SKM-1 treated with dmso at 0.1 percent for 144 hours (cell line): Measurements from ENCODE around the gene KIF9.
A peak's percentile ranks its signal among the peaks of the same experiment; 100 is the strongest.
"Not testable (repeated sequence)": the region's sequence is repeated elsewhere in the genome, so short reads cannot be mapped to it uniquely, and the experiment has no call there.

Experiments
- DNase-seq: peaks from one replicate; lab custom pipeline; 2025; ENCODE audit not compliant: unreplicated experiment; lab: John Stamatoyannopoulos, UW

Gene KIF9

DNA sequence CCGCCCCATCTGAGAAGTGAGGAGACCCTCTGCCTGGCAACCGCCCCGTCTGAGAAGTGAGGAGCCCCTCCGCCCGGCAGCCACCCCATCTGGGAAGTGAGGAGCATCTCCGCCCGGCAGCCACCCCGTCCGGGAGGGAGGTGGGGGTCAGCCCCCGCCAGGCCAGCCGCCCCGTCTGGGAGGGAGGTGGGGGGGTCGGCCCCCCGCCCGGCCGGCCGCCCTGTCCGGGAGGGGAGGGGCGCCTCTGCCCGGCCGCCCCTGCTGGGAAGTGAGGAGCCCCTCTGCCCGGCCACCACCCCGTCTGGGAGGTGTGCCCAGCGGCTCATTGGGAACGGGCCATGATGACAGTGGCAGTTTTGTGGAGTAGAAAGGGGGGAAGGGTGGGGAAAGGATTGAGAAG lies 26.3 kb downstream of the KIF9 start:
- DNase-seq = not testable (repeated sequence)

GRCh38 chr3:47251689-47252088 lies 30.9 kb downstream of the KIF9 start:
- DNase-seq = no peak

- not testable (repeated sequence) for DNase-seq
Measured at GRCh38 chr3:47251085-47251484, 31.5 kb downstream of the KIF9 start.

DNA sequence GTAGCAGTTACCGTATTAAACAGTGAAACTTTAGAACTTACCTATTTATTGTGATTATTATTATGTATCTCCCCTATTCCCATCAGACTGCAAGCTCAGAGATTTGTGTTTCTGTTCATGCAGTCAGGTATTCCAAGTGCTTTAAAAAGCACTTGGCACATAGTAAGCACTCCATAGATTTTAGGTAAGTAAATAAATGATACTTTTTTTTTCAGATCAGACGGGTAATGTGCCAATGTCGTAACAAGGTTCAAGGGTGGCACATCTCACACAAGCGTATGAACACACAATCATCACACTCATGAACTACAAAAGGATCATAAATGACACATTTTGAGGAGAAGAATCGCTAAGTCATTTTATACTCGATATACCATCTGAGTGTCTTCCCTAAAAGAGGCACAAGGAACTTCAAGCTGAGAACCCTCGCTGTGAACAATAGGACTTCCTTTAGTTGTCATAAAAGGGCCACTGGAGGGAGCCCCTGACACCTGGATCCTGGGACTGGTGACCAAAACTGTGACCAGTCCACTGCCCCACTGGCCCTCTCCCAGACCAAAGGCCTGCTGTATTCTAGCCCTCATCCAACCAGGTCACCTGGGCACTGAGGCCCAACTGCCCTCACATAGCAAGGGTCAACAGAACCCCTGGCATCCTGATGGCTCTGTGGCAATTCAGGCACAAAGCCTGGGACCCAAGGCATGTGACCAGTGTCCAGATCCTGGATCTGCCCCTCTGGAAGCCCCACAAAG lies 32.1 kb downstream of the KIF9 start:
- DNase-seq = peak; percentile 23

- DNase-seq = no peak
Measured at GRCh38 chr3:47247131-47248064, 35.2 kb downstream of the KIF9 start.

DNA sequence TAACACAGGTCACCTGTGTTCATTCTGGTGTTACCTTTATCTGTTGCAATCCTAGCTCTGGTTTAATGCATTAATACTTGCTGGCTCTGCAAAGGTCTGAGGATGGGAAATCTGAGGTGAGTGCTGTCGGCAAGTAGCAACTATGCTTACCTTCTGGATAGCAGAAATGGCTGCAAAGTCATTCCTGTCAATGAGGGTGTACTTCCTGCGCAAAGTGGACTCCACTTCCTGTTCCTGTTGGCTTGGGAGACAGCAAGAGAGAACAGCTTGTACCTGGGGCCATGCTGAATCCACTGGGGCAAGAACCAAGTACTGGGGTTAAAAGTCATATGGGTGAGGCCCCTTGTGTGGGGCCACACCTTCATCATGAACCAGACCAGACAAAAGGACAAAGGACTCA lies 37.3 kb downstream of the KIF9 start:
- no peak for DNase-seq

- DNase-seq = no peak
Measured at GRCh38 chr3:47244531-47245100, 38.0 kb downstream of the KIF9 start.

DNA sequence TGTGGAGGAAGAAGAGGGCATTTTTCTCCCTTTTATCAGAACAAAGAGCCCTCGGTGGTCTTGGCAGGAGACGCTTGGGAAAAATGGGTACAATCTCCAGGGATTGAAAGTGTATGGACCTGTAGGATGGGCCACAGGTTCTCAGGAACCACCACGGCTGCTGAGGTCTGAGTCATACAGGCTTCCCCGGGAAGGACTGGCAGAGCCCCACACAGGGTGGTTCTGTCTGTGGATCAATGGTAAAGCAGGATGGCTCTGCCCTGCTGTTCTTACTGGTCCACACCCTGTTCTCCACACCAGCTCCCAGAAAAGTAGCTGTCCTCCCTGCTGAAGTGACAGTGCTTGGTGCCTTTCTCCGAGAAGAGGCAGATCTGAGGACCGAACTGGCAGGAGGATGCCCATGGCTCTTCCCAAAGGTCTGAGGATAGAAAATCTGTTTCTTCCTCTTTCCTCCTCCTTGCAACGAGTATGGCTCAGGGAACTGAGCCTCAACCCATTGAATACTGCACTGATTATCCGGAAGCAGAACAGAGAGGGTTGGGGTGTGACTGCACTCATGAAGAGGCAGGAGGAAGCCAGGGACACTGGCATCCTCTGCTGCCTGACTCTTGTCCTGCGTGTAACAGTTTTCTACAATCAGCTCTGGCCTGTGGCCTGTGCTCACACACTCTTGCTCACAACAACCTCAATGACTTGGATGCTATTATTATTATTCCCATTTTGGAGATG lies 39.0 kb downstream of the KIF9 start:
- DNase-seq = no peak

- no peak for DNase-seq
Measured at GRCh38 chr3:47239929-47240328, 42.7 kb downstream of the KIF9 start.

DNA sequence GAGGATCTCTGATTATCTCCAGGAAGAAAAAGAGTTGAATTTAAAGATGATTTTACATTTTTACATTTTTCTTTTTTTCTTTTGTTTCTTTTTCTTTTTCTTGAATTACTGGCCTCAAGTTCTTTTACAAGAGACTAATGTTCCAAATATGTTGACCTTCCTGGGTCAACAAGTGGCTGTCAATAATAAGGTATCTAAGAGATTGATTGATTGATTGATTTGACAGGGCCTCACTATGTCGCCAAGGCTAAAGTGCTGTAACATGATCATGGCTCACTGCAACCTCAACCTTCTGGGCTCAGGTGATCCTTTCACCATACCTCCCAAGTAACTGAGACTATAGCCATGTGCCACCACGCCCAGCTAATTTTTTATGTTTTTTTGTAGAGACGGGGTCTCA lies 44.6 kb downstream of the KIF9 start:
- no peak for DNase-seq

- DNase-seq = no peak
Measured at GRCh38 chr3:47228088-47228487, 54.5 kb downstream of the KIF9 start.

DNA sequence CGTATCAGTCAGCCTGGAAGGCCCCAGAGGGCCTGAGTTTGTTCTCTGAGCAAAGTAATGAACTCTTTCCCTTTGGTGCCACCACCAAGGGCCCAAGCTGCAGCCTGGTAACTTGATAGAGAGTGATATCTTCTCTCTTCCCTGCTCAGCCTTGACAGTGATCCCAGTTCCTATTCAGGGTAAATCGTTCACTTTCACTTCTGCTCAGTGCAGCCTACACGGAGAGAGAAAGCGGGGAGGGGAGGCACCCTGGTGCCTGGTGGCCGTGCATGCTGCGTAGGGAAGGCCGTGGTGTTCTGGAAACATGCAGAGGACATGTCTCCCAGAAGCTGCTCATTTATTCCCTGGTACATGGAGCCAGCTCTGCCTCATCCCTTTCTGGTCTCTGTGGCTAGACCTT lies 54.9 kb downstream of the KIF9 start:
- peak; percentile 34 for DNase-seq

- DNase-seq = peak; percentile 82
Measured at GRCh38 chr3:47225310-47225906, 57.2 kb downstream of the KIF9 start.

- DNase-seq = no peak
Measured at GRCh38 chr3:47223755-47224154, 58.8 kb downstream of the KIF9 start.

DNA sequence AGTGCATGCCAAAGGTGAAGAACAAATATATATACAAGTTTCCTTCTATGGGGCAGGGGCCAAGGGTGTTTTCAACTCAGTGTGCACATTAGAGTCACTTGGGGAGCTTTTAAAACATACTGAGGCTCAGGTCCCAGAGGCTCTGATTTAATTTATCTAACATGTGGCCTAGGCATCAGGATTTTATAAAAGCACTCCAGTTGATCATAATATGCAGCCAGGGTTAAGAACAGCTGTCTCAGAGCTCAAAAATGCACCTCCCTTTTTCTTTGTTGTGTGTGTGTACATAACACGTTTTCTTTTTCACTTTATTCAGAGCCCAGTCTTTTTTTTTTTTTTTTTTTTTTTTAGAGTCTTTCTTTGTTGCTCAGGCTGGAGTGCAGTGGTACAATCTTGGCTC lies 60.8 kb downstream of the KIF9 start:
- no peak for DNase-seq

DNA sequence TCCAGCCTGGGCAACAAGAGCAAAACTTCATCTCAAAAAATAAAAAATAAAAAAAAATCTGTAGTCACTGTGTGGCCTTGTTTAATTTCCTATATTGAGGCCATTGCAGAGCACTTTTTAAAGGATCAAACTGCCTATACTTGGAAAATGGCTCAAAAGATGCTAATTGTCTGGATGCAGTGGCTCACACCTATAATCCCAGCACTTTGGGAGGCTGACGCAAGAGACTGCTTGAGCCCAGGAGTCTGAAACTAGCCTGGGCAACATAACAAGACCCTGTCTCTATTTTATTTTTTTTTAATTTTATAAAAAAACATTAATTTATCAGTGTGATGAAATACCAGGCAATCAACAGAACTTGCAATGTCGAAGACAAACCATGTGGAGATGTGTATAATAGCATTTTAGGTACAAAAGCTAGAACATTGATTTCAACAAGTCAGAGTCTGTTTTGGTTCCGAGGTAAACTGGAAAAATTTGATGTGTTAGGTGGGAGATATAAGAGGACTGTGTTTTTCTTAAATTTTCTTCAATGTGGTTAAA lies 71.7 kb downstream of the KIF9 start:
- no peak for DNase-seq

DNA sequence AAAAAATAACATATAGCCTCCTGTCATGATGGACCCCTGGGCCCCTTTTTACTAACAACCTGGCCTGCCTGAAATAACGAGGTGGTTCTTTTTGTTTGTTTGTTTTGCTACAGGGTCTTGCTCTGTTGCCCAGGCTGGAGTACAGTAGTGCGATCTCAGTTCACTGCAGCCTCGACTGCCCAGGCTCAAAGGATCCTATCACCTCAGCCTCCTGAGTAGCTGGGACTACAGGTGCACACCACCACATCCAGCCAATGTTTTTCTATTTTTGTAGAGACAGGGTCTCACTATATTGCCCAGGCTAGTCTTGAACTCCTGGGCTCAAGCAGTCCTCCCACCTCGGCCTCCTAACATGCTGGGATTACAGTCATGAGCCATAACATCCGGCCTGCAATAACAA lies 76.6 kb downstream of the KIF9 start:
- not testable (repeated sequence) for DNase-seq

GRCh38 chr3:47204875-47205274 lies 77.7 kb downstream of the KIF9 start:
- DNase-seq = no peak

GRCh38 chr3:47202542-47202941 lies 80.1 kb downstream of the KIF9 start:
- no peak for DNase-seq

DNA sequence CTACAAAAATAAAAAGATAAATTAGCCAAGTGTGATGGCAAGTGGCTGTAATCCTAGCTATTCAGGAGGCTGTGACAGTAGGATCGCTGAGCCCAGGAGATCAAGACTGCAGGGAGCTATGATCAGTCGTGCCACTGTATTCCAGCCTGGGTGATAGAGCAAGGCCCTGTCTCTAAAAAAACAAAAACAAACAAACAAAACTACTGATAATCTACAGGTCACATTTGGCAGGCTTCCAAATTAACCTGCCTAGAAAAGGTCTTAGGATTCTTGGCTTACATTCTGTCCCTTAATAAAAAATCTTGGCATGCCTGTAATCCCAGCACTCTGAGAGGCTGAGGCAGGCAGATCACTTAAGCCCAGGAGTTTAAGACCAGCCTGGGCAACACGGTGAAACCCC lies 85.3 kb downstream of the KIF9 start:
- DNase-seq = no peak

DNA sequence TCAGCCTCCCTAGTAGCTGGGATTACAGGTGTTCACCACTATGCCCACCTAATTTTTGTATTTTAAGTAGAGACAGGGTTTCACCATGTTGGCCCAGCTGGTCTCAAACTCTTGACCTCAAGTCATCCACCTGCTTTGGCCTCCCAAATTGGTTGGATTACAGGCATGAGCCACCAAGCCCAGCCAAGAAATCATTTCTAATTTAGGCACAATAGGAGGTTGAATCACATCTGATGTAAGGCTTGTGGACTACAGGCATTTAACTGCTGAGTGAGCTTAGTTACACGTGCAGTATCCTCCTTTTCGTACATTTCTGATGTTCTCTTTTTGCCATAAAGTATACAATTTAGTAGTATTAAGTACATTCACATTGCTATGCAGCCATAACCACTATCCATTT lies 87.6 kb downstream of the KIF9 start:
- DNase-seq = no peak
